Measurements from ENCODE around the gene THAP5.
"Not testable (repeated sequence)": the region's sequence is repeated elsewhere in the genome, so short reads cannot be mapped to it uniquely, and the experiment has no call there.

DNA sequence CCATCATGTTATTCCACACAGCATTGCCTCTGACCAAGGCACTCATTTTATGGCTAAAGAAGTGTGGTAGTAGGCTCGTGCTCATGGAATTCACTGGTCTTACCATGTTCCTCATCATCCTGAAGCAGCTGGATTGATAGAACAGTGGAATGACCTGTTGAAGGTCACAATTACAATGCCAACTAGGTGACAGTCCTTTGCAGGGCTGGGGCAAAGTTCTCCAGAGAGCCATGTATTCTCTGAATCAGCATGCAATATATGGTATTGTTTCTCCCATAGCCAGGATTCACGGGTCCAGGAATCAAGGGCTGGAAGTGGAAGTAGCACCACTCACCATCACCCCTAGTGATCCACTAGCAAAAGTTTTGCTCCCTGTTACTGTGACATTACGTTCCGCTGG is 30.8 kb downstream of the THAP5 start:
- TF ChIP-seq, protein P1, sequence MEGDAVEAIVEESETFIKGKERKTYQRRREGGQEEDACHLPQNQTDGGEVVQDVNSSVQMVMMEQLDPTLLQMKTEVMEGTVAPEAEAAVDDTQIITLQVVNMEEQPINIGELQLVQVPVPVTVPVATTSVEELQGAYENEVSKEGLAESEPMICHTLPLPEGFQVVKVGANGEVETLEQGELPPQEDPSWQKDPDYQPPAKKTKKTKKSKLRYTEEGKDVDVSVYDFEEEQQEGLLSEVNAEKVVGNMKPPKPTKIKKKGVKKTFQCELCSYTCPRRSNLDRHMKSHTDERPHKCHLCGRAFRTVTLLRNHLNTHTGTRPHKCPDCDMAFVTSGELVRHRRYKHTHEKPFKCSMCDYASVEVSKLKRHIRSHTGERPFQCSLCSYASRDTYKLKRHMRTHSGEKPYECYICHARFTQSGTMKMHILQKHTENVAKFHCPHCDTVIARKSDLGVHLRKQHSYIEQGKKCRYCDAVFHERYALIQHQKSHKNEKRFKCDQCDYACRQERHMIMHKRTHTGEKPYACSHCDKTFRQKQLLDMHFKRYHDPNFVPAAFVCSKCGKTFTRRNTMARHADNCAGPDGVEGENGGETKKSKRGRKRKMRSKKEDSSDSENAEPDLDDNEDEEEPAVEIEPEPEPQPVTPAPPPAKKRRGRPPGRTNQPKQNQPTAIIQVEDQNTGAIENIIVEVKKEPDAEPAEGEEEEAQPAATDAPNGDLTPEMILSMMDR (IDR thresholded peaks at IDR 0.05; ENCODE audit: poor library complexity, severe bottlenecking) = not testable (repeated sequence)
- not testable (repeated sequence) for TF ChIP-seq EP300 (conservative IDR thresholded peaks at IDR 0.05; ENCODE audit: poor library complexity, severe bottlenecking); EZH2 (IDR thresholded peaks at IDR 0.05; ENCODE audit: borderline replicate concordance, insufficient read depth, low read length, poor library complexity, severe bottlenecking); MXI1 (conservative IDR thresholded peaks at IDR 0.05; ENCODE audit: poor library complexity, severe bottlenecking); POLR2AphosphoS5 (IDR thresholded peaks at IDR 0.05); TAF1 (IDR thresholded peaks at IDR 0.05; ENCODE audit: low read depth); SMC3 (conservative IDR thresholded peaks at IDR 0.05; ENCODE audit: poor library complexity); RAD21 (conservative IDR thresholded peaks at IDR 0.05)
- TF ChIP-seq, protein P2, sequence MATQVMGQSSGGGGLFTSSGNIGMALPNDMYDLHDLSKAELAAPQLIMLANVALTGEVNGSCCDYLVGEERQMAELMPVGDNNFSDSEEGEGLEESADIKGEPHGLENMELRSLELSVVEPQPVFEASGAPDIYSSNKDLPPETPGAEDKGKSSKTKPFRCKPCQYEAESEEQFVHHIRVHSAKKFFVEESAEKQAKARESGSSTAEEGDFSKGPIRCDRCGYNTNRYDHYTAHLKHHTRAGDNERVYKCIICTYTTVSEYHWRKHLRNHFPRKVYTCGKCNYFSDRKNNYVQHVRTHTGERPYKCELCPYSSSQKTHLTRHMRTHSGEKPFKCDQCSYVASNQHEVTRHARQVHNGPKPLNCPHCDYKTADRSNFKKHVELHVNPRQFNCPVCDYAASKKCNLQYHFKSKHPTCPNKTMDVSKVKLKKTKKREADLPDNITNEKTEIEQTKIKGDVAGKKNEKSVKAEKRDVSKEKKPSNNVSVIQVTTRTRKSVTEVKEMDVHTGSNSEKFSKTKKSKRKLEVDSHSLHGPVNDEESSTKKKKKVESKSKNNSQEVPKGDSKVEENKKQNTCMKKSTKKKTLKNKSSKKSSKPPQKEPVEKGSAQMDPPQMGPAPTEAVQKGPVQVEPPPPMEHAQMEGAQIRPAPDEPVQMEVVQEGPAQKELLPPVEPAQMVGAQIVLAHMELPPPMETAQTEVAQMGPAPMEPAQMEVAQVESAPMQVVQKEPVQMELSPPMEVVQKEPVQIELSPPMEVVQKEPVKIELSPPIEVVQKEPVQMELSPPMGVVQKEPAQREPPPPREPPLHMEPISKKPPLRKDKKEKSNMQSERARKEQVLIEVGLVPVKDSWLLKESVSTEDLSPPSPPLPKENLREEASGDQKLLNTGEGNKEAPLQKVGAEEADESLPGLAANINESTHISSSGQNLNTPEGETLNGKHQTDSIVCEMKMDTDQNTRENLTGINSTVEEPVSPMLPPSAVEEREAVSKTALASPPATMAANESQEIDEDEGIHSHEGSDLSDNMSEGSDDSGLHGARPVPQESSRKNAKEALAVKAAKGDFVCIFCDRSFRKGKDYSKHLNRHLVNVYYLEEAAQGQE (IDR thresholded peaks at IDR 0.05; ENCODE audit: borderline replicate concordance) = not testable (repeated sequence)

All from neural cell (in vitro differentiated cells).